GM19395 (cell line): ENCODE results near the gene RNASE7.
A peak's percentile ranks its signal among the peaks of the same experiment; 100 is the strongest.

Source experiments
- ATAC-seq: cut with Tn5 transposase; IDR thresholded peaks from one replicate; pipeline ENCODE4 v1.9.1; 2021; ENCODE audit warnings: mild to moderate bottlenecking, moderate library complexity; ENCODE audit not compliant: unreplicated experiment

The RNASE7 gene

DNA sequence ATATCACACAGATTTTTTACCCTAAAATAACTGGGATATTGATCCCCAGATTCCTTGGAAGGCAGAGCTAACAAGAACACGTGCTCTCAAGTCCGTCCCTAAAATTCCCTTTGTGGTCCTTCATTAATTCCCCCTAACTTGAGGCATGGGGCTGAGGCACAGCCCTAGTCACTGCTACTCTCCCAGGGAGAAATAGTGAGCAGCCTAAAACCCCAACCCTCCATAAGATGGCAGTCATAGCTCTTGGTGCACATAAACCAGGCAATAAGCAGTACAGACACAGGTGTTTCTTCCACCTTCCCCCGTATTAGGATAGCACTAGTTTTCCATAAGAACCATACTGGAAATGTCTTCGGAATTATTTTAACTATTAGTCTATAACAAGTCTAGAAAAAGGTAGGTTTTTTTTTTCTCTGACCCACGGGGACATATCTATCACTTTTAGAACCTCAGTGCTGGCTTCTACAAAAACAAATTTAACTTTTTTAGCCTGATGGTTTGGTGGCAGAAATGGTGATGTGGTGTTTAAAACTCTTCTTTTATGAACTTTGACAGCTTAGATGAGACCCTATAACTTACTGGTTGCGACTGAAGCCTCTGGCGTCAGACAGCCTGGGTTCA is 24.8 kb downstream of the RNASE7 start:
- no peak for ATAC-seq

DNA sequence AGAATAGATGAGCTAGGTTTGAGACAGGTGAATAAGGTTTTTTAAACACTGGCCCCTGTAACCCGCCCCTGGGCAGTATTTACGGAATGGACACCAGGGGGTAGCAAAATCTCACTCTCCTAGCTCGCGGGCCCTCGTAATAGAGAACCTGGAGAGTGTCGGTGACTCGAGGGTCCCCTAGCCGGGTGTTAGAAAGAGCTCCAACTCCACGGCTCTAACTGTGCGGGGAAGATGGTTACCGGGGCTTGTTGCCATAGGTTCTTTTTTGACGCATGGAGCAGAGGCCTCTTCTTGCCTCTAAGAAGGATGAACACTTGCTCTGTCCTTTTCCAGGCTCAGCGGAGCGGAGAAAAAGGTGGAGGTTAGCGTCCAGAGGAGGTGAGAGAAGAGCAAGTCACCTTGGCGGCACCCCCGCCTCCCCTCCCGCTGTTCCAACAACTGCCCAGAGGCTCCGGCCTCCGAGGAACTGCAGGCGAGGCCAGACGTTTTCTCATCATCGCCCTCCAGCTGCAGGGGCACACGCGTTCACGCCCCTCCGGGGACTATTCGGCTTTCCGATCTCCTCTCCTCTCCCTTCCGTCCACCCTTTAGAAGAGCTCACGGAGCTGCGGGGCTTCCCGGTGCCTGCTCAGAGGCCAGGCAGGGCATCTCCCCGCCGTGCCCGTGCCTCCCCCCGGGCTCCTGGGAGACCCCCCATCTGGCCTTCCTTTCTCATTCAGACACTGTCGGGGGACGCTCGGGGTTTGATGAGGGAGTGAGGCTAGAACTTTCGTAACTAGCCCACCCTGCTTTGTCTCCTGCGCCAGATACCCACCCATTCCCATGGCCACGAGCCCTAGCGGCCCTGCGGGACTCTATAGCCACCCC is 26.6 kb downstream of the RNASE7 start:
- ATAC-seq: no peak

DNA sequence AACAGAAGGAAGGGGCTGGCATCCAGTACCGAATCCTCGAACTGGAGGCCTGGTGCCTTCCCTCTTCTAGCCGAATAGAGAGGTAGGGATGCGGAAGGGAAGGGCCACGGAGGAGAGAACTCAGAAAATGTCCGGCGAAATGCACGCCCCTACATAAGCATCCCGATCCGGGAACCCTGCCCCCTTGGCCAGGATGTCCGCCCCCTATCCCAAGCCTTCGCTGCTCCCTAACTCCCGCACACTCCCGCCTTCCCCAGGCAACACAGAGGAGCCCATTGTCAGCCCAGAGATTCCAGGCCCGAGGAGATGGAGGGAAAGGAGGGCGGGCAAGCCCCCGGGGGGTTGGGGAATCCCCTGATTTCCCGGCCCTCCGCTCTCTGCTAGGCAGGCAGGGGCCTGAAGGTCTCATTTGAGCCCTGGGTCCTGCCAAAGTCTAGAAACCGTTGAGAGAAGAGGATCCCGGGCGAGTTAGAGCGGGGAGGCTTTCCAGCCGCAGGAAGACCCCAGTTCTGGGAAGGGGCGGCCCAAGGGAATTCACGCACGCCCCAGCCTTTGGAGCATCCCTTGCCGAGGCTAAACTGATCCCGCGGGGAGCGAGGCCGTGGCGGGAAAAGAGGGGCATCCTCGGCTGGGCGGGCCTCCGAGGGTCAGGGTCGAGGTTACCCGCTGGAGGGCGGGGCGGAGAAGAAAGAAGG is 27.4 kb downstream of the RNASE7 start:
- ATAC-seq: no peak

DNA sequence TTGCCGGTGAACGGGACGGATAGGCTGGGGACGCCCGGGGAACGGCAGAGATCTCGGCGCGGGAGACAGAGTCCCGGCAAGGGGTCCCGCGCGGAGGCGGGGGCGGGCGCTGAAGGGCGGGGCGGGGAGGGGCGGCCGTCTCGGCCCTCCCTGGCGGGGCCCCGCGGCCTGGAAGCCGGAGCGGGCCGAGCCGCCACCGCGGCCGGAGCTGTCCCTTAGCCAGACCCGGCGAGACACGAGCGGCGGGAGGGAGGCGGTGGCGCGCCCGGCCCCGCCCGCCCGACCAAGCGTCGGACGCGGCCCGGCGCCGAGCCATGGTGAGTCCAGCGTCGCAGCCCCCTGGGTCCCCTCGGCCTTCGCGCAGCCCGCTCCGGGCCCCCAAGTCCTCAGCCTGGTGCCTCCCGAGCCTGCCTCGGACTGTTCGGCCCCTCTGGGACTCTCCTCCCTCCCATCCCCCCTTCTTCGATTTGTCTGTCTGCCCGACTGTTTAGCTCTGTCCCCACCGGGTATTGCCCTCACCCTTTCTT is 28.0 kb downstream of the RNASE7 start, which contains the start of gene ARHGEF40:
ARHGEF40 (plus strand) TSS at position 222 of the 527 bp plus-strand sequence; CDS start at position 315, 93 bp downstream.
- ATAC-seq: no peak

DNA sequence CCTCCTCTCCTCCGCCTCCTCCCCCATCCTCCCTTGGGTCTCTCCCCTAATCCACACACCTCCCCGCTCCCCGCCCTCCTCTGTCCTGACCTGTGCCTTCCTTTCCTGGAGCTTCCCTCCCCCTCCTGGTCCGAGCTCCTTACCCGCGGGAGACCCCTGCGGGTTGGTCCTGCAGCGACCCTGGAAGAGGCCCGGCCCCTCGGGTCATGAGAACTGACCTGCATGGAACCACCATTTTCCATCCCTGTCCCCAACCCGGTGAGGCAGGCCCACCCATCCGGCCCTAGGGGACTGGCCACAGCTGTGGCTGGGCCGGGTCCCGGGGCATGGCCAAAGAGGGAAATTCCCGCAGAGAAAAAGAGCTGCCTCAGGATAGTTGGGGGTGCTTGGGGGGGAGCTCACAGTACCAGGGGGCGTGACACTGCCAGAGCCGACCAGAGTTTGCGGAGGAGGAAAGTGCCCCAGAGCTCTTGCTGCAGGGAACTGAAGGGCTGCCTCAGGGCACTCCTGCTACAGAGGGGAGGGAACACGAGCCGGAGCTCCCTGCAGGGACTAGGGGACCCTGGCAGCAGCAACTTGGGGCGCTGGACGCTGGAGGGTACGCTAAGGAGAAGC is 28.6 kb downstream of the RNASE7 start:
- ATAC-seq: peak; percentile 26

DNA sequence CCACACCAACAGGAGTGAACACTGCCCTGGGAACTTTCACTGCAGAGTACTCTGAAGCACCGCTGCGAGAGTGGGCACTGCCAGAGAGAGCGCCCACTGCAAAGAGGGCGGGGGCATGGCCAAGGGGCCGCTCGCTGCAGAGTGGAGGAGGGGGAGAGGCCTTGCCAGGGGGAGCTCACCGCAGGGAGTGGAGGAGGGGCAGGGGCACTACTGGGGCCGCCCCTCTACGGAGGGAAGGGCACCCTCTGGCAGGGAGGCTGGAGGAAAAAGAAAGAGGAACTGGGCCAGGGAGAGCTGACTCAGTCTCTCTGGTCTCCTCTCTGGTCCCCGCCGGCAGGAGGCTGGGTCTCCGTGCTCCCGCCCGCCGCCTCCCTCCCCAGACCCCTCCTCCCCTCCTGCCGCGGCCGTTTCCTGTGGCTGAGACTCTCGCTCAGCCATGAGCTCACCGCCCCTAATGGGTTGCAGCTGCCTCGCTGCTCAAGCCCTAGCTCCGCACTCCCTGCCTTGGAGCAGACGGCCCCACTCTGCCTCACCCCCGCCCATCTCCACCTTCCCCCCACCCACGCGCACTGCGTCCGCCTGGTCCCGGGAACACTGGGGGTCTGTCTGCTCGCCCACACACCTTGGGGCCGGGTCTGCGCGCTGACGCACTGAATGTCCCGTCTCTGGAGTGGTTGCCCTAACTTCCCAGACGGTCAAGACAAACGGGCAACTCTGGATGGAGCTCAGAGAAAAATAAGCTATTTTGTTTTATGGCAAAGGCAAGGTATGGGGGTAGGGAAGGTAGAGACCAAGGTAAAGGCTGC is 29.3 kb downstream of the RNASE7 start:
- ATAC-seq: peak; percentile 83

DNA sequence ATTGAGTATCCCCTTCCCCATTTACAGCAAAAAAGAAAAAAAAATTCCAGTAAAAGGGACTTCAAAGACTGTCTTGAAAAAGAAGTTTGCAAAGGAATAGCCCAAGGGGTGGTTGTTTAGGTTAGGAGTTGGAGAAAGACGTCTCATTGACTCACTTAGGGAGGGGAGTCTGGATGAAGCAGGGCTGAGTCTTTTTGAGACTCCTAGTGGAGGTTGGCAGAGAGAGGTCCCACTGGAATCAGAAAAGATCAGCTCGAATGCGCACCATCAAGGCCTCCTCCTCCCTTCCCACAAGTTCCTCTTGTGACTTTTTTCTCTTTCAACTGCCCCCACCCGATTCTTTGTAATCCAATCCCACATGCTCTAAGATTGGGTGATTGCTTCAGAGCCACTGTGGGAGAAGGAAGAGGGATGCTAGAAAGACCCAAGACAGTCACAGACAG is 29.9 kb downstream of the RNASE7 start:
- ATAC-seq: no peak

DNA sequence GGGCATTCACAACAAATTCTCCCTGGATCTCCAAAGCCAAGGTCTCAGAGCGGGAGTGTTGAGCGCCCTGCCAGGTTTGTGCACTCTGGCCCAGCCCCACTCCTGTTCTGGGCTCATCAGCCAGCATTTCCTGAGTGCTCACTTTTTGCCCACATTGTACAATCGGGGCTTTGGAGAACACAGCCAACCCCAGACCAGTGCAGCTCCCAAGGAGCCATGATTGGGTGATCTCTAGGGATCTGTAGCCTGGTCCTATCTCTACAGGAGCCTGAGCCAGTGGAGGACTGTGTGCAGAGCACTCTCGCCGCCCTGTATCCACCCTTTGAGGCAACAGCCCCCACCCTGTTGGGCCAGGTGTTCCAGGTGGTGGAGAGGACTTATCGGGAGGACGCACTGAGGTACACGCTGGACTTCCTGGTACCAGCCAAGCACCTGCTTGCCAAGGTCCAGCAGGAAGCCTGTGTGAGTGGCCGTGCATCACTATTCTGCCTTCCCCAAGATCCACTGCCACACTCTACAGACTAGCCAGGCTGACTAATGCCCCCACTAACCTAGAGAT is 30.7 kb downstream of the RNASE7 start:
- no peak for ATAC-seq

DNA sequence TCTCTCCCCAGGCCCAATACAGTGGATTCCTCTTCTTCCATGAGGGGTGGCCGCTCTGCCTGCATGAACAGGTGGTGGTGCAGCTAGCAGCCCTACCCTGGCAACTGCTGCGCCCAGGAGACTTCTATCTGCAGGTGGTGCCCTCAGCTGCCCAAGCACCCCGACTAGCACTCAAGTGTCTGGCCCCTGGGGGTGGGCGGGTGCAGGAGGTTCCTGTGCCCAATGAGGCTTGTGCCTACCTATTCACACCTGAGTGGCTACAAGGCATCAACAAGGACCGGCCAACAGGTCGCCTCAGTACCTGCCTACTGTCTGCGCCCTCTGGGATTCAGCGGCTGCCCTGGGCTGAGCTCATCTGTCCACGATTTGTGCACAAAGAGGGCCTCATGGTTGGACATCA is 31.8 kb downstream of the RNASE7 start:
- ATAC-seq: no peak

DNA sequence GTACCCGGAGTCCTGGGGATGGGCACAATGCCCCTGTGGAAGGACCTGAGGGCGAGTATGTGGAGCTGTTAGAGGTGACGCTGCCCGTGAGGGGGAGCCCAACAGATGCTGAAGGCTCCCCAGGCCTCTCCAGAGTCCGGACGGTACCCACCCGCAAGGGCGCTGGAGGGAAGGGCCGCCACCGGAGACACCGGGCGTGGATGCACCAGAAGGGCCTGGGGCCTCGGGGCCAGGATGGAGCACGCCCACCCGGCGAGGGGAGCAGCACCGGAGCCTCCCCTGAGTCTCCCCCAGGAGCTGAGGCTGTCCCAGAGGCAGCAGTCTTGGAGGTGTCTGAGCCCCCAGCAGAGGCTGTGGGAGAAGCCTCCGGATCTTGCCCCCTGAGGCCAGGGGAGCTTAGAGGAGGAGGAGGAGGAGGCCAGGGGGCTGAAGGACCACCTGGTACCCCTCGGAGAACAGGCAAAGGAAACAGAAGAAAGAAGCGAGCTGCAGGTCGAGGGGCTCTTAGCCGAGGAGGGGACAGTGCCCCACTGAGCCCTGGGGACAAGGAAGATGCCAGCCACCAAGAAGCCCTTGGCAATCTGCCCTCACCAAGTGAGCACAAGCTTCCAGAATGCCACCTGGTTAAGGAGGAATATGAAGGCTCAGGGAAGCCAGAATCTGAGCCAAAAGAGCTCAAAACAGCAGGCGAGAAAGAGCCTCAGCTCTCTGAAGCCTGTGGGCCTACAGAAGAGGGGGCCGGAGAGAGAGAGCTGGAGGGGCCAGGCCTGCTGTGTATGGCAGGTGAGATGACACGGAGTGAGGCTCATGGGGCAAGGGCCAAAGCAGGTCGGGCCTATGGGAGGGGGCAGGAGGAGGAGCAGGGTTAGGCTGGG is 32.5 kb downstream of the RNASE7 start:
- no peak for ATAC-seq

DNA sequence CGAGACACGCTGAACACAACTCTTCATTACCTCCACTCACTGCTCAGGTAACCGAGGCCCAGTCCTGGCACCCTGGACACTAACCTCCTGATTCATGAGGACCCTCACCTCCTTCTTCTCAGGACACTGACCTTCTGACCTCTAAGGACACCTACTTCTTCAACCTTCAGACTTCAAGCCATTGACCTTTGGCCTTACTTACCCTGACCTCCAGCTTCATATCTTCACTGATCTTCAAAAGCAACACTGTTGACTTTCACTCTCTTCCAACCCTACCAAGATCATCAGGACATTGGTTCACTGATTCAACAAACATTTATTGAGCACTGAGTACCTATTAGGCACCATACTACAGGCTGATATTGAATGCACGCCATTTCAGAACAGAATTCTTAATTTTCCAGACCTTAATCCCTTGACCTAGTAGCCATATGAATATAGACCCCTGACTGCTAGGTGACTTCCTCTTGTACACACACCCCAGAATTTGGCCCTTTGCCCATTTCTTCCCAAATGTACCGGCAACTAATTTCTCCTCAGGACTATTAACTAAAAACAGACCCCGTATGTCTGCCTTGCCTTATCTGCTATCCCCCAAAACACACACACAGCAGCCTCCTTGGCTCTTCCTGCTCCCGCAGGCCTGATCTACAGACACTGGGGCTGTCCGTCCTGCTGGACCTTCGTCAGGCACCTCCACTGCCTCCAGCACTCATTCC is 33.7 kb downstream of the RNASE7 start:
- no peak for ATAC-seq

DNA sequence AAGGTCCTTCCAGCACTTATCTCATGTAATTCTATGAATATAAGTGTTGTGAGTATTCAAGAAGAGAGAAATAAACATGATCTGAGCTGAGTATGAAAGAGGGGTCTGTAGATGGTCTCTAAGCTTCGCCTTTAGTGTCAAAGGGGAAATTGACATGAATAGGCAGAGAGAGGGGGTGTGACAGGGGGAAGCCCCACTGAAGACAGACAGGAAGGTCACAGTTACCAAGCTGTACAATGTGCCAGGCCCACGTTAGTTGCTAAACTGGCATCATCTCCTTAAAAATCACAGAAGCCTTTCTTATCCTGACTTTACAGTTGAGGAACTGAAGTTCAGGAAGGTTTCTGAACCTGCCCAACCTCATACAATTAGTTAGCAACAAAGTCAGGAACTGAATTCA is 35.5 kb downstream of the RNASE7 start:
- no peak for ATAC-seq

DNA sequence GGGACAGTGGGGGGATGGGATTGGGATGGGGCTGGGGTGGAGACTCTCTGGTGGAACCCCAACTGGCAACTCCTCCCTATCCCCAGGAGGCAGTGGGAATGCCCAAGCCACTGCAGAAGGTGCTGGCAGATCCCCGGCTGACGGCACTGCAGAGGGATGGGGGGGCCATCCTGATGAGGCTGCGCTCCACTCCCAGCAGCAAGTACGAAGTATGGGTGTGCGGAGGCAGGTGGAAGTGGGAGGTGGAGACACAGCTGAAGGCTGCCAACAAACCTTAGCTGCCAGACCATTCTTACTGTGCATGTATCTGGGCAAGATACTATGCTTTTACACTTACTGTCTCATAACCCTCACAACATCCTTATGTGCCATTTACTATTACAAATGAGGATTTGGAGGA is 36.1 kb downstream of the RNASE7 start:
- no peak for ATAC-seq

DNA sequence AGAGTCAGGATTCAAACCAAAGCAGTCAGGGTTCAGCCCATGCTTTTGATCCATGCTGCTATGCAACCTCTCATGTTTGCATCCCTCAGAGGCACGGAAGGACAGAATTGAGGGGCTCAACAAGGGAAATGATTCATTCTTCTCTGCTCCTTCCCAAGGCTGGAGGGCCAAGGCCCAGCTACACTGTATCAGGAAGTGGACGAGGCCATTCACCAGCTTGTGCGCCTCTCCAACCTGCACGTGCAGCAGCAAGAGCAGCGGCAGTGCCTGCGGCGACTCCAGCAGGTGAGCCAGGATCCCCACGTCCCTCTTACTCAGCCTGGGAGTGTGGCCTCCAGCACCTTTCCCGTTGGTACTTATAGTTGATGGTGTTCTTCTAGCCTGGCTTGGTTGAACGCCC is 36.6 kb downstream of the RNASE7 start:
- ATAC-seq: no peak

DNA sequence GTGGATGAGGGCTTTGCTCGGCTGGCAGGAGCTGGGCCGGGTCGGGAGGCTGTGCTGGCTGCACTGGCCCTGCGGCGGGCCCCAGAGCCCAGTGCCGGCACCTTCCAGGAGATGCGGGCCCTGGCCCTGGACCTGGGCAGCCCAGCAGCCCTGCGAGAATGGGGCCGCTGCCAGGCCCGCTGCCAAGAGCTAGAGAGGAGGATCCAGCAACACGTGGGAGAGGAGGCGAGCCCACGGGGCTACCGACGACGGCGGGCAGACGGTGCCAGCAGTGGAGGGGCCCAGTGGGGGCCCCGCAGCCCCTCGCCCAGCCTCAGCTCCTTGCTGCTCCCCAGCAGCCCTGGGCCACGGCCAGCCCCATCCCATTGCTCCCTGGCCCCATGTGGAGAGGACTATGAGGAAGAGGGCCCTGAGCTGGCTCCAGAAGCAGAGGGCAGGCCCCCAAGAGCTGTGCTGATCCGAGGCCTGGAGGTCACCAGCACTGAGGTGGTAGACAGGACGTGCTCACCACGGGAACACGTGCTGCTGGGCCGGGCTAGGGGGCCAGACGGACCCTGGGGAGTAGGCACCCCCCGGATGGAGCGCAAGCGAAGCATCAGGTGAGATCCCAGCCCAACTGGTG is 39.5 kb downstream of the RNASE7 start:
- no peak for ATAC-seq

DNA sequence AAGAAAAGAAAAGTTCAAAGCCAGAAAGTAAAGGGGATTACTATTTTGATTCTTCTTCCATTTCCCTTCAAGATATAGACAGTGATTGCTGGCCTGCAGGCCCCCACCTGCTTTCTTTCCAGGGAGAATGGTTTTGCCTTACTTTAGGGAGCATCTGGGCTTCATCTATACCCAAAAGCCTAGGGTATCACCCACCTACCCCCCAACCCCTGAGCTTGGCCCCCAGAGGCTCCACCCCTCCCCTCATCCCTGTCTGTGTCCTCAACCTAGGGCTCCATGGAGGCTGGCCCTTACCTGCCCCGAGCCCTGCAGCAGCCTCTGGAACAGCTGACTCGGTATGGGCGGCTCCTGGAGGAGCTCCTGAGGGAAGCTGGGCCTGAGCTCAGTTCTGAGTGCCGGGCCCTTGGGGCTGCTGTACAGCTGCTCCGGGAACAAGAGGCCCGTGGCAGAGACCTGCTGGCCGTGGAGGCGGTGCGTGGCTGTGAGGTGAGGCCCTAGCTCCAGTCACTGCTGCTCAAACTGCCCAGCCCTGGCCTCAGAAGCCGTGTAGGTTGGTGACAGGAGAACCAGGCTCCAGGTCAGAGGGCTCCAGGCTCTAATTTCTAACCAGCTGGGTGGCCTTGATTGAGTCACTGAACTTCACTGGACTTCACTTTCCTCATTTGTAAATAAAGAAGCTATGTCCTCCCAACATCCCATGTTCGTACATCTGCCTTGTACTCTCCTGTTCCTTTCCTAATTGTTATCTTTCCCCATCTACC is 41.6 kb downstream of the RNASE7 start:
- ATAC-seq: no peak

DNA sequence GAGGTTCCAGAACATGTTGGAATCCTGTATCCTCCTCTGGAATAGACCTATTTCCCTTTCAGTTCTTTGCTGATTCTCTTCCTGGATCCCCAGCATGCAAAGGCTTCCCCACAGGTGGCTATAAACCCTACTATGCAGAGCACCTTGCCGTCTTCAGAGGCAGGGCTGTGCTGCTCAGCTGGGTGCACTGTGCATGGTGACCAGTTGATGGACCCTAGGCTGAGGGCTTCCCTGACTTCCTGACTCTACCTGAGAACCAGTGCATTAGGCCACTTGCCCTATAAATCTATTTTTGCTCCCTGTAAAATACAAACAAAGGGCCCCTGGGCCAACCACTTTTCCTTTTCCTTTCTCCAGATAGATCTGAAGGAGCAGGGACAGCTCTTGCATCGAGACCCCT is 42.2 kb downstream of the RNASE7 start:
- ATAC-seq: no peak
